DMS53 treated with DMSO at 0.1 percent for 48 hours (cell line): Measurements from ENCODE around the gene ZNF839.
"Not testable (repeated sequence)": the region's sequence is repeated elsewhere in the genome, so short reads cannot be mapped to it uniquely, and the experiment has no call there.

Source experiments
- DNase-seq: peaks from one replicate; lab custom pipeline; 2025; ENCODE audit not compliant: unreplicated experiment; lab: John Stamatoyannopoulos, UW

The ZNF839 gene

GRCh38 chr14:102304611-102305506 lies 14.7 kb upstream of the ZNF839 start, which contains the start of gene MOK:
MOK (minus strand) TSS chr14:102305164; CDS start chr14:102304968, 196 bp downstream.
- DNase-seq: peak; percentile 74

- DNase-seq: peak; percentile 32
Observed at GRCh38 chr14:102314242-102315011, 5.1 kb upstream of the ZNF839 start.

- DNase-seq: no peak
Observed at GRCh38 chr14:102315121-102315520, 4.4 kb upstream of the ZNF839 start.

GRCh38 chr14:102316338-102316742 lies 3.2 kb upstream of the ZNF839 start:
- peak; percentile 26 for DNase-seq

GRCh38 chr14:102316743-102317563 lies 2.6 kb upstream of the ZNF839 start:
- DNase-seq: peak; percentile 68

GRCh38 chr14:102317564-102318248 lies 1.8 kb upstream of the ZNF839 start:
- peak; percentile 45 for DNase-seq

- DNase-seq: no peak
Observed at GRCh38 chr14:102318781-102319276, 717 bp upstream of the ZNF839 start.

- DNase-seq: no peak
Observed at GRCh38 chr14:102320033-102320660, 601 bp downstream of the ZNF839 start.

- no peak for DNase-seq
Observed at GRCh38 chr14:102320671-102321455, 1.3 kb downstream of the ZNF839 start.

- no peak for DNase-seq
Observed at GRCh38 chr14:102321456-102322422, 2.2 kb downstream of the ZNF839 start.

GRCh38 chr14:102323102-102323501 lies 3.6 kb downstream of the ZNF839 start:
- peak; percentile 3 for DNase-seq

- no peak for DNase-seq
Observed at GRCh38 chr14:102325791-102326345, 6.3 kb downstream of the ZNF839 start.

- no peak for DNase-seq
Observed at GRCh38 chr14:102326583-102326982, 7.0 kb downstream of the ZNF839 start.

GRCh38 chr14:102329381-102329780 lies 9.8 kb downstream of the ZNF839 start:
- DNase-seq: not testable (repeated sequence)

- no peak for DNase-seq
Observed at GRCh38 chr14:102330806-102331205, 11.3 kb downstream of the ZNF839 start.

- no peak for DNase-seq
Observed at GRCh38 chr14:102333390-102333789, 13.8 kb downstream of the ZNF839 start.
